Tibial nerve (tissue), 3 donors: ENCODE results near the gene TXNDC2.

ENCODE experiments used
- POLR2A ChIP-seq, 2 donors: fragments of 450-650 bp; IDR thresholded peaks; one replicate each; pipeline ENCODE4 v1.6.1; 2017; ENCODE audit warnings: antibody characterized with exemption in 2 of 2, mild to moderate bottlenecking in 2 of 2, moderate library complexity in 2 of 2
- TF ChIP-seq, protein P1 (sequence below), 5 experiments: fragments of 200-600 bp in 3 of 5; fragments of 450-650 bp in 2 of 5; sonication (generic) in 3 of 5; IDR thresholded peaks; one replicate each; pipeline ENCODE4 v1.5.1; 2016 to 2019; ENCODE audit warnings: antibody characterized with exemption in 5 of 5, mild to moderate bottlenecking in 3 of 5, moderate library complexity in 2 of 5

DNA sequence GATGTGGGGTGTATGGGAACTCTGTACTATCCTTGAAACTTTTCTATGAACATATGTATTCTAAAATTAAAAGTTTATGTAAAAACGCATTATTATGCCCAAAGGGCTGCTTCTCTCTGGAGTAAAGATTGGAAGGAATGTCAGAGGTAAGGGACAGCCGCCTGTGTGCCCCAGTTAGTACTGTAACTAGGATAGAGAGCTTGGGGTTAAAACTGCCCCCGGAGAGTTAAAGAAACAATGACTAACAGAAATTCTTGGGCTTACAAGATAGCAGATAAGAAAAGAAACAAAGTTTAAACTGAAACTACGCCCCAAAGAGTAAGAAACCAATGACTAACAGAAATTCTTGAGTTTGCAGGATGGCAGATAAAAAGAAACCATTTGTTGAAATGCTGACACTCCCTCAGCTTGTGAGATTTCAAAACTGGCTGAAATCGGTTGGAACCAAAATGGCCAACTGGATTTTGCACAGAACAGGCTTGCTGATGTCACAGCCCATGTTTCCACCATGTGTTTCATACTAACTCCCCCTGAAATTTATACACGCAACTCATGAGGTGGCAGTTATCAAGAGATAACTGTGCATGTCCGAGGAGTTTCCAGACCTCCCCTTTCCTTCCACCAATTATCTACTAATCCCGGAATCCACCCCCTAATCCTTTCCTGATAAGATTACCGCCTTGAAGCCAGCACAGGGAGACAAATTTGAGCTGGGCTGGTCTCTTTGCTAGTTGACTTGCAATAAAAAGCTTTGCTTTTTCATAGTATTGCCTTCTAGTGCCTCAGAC lies 8.7 kb upstream of the TXNDC2 start:
- TF ChIP-seq, protein P1, sequence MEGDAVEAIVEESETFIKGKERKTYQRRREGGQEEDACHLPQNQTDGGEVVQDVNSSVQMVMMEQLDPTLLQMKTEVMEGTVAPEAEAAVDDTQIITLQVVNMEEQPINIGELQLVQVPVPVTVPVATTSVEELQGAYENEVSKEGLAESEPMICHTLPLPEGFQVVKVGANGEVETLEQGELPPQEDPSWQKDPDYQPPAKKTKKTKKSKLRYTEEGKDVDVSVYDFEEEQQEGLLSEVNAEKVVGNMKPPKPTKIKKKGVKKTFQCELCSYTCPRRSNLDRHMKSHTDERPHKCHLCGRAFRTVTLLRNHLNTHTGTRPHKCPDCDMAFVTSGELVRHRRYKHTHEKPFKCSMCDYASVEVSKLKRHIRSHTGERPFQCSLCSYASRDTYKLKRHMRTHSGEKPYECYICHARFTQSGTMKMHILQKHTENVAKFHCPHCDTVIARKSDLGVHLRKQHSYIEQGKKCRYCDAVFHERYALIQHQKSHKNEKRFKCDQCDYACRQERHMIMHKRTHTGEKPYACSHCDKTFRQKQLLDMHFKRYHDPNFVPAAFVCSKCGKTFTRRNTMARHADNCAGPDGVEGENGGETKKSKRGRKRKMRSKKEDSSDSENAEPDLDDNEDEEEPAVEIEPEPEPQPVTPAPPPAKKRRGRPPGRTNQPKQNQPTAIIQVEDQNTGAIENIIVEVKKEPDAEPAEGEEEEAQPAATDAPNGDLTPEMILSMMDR (IDR thresholded peaks at IDR 0.05) = no peak
- no peak for TF ChIP-seq POLR2A (IDR thresholded peaks at IDR 0.05)
